SK-N-SH treated with all-trans-retinoic acid at 6 μM for 48 hours (cell line): ENCODE data around the gene DEFB114.

Experiments used
- ATAC-seq: fragments of 200-7000 bp; cut with Tn5 transposase; 3 replicates; pipeline ENCODE4 v1.9.1; 2020; ENCODE audit warnings: mild to moderate bottlenecking, moderate library complexity
- ARNTL ChIP-seq: fragments of 450-650 bp; formaldehyde crosslinking; IDR thresholded peaks from 2 replicates; pipeline ENCODE4 v1.5.0; 2020; ENCODE audit warnings: low read depth, mild to moderate bottlenecking, moderate library complexity, borderline replicate concordance
- CSDC2 ChIP-seq: fragments of 250-450 bp; sonication (Bioruptor Pico); IDR thresholded peaks from 2 replicates; pipeline ENCODE4 v1.5.0; 2020; ENCODE audit warnings: mild to moderate bottlenecking, moderate library complexity
- GLIS3 ChIP-seq: fragments of 250-450 bp; sonication (Bioruptor Pico); IDR thresholded peaks from 2 replicates; pipeline ENCODE4 v1.5.0; 2020; ENCODE audit warnings: mild to moderate bottlenecking, moderate library complexity
- ISL1 ChIP-seq: fragments of 250-450 bp; sonication (Bioruptor Pico); IDR thresholded peaks from 2 replicates; pipeline ENCODE4 v2.1.2; 2022; ENCODE audit warnings: mild to moderate bottlenecking, moderate library complexity
- PATZ1 ChIP-seq: fragments of 250-450 bp; sonication (Bioruptor Pico); IDR thresholded peaks from 2 replicates; pipeline ENCODE4 v1.8.0; 2020; ENCODE audit warnings: mild to moderate bottlenecking, moderate library complexity, borderline replicate concordance
- PPARA ChIP-seq: fragments of 250-450 bp; sonication (Bioruptor Pico); IDR thresholded peaks from 2 replicates; pipeline ENCODE4 v1.5.0; 2020; ENCODE audit warnings: mild to moderate bottlenecking, borderline replicate concordance
- SNAI2 ChIP-seq: fragments of 250-450 bp; sonication (Bioruptor Pico); IDR thresholded peaks from 2 replicates; pipeline ENCODE4 v1.5.0; 2020; ENCODE audit warnings: mild to moderate bottlenecking, moderate library complexity
- TCF4 ChIP-seq: fragments of 250-450 bp; sonication (Bioruptor Pico); IDR thresholded peaks from 2 replicates; pipeline ENCODE4 v1.8.0; 2021; ENCODE audit warnings: mild to moderate bottlenecking, moderate library complexity, borderline replicate concordance
- TOX ChIP-seq: fragments of 250-450 bp; sonication (Bioruptor Pico); IDR thresholded peaks from 2 replicates; pipeline ENCODE4 v1.8.0; 2021; ENCODE audit warnings: mild to moderate bottlenecking, moderate library complexity, borderline replicate concordance
- TSHZ2 ChIP-seq: fragments of 250-450 bp; sonication (Bioruptor Pico); IDR thresholded peaks from 2 replicates; pipeline ENCODE4 v1.5.0; 2020; ENCODE audit warnings: mild to moderate bottlenecking, moderate library complexity
- ZFP30 ChIP-seq: fragments of 450-650 bp; formaldehyde crosslinking; IDR thresholded peaks from 2 replicates; pipeline ENCODE4 v1.5.0; 2022; ENCODE audit warnings: mild to moderate bottlenecking, moderate library complexity
- ZNF565 ChIP-seq: fragments of 450-650 bp; formaldehyde crosslinking; conservative IDR thresholded peaks from 2 replicates; pipeline ENCODE4 v1.5.0; 2020; ENCODE audit warnings: low read depth, mild to moderate bottlenecking, moderate library complexity
- ZNF70 ChIP-seq: fragments of 450-650 bp; formaldehyde crosslinking; IDR thresholded peaks from 2 replicates; pipeline ENCODE4 v1.5.0; 2020; ENCODE audit warnings: mild to moderate bottlenecking, moderate library complexity
- ZNF8 ChIP-seq: fragments of 450-650 bp; formaldehyde crosslinking; IDR thresholded peaks from 2 replicates; pipeline ENCODE4 v1.5.0; 2020; ENCODE audit warnings: mild to moderate bottlenecking, moderate library complexity
- TF ChIP-seq, protein P1 (sequence below): fragments of 250-450 bp; sonication (Bioruptor Pico); IDR thresholded peaks from 2 replicates; pipeline ENCODE4 v1.5.1; 2021; ENCODE audit warnings: mild to moderate bottlenecking, moderate library complexity
- TF ChIP-seq, protein P2 (sequence below): fragments of 250-450 bp; sonication (Bioruptor Pico); IDR thresholded peaks from 2 replicates; pipeline ENCODE4 v1.5.1; 2020; ENCODE audit warnings: low read depth, mild to moderate bottlenecking, moderate library complexity

The DEFB114 gene

DNA sequence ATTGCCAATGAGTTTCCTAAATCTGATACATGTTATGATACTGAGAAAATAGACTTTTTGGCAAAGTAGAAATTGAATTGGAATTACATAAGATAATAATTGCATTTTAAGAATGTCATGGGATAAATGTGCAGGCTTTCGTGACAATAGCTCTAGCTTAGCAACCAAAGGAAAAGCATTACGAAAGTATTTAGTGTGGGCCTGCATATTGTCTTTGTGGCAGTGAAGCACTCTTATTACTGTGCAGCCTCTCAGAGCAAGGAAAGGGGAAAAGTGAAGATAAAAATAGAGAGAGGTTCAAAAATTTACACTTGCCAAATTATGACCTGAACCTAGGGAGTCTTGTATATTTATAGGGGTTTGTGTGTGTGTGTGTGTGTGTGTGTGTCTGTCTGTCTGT lies 18.1 kb upstream of the DEFB114 start:
- TF ChIP-seq ZNF8 (CRISPR knock-in tag): no peak
- TF ChIP-seq, all 23 proteins: peak for 0
- ATAC-seq: no peak

DNA sequence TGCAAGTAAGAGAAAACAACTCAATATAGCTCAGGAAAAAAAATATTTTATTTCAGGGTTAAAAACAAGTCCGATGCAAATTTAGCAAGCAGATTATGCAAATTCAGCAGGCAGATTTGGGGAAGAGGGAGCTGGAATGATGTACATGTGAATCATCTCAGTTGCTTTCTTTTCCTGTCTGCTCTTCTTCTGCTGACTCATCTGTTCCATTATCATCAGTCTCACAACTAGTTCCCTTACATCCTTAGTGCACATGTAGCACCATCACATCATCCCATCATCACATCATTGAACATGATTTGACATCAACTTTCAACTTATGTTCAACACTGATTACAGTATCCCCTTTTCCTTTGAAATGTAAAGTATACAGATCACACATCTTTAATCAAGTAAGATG lies 16.9 kb upstream of the DEFB114 start:
- ATAC-seq: no peak
- TF ChIP-seq TSHZ2 (CRISPR knock-in tag): no peak
- no peak for TF ChIP-seq PPARA (CRISPR knock-in tag)
- TF ChIP-seq, protein P1, sequence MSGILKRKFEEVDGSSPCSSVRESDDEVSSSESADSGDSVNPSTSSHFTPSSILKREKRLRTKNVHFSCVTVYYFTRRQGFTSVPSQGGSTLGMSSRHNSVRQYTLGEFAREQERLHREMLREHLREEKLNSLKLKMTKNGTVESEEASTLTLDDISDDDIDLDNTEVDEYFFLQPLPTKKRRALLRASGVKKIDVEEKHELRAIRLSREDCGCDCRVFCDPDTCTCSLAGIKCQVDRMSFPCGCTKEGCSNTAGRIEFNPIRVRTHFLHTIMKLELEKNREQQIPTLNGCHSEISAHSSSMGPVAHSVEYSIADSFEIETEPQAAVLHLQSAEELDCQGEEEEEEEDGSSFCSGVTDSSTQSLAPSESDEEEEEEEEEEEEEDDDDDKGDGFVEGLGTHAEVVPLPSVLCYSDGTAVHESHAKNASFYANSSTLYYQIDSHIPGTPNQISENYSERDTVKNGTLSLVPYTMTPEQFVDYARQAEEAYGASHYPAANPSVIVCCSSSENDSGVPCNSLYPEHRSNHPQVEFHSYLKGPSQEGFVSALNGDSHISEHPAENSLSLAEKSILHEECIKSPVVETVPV (CRISPR knock-in tag): no peak
- no peak for TF ChIP-seq PATZ1 (CRISPR knock-in tag)
- TF ChIP-seq ZNF8 (CRISPR knock-in tag): no peak
- TF ChIP-seq GLIS3 (CRISPR knock-in tag): no peak
- TF ChIP-seq SNAI2: no peak

- ATAC-seq: no peak
- no peak for TF ChIP-seq ZNF565 (CRISPR knock-in tag)
- TF ChIP-seq ARNTL (CRISPR knock-in tag): no peak
- no peak for TF ChIP-seq TOX (CRISPR knock-in tag)
- no peak for TF ChIP-seq ZNF70
- TF ChIP-seq CSDC2 (CRISPR knock-in tag): no peak
- no peak for TF ChIP-seq ZFP30 (CRISPR knock-in tag)
These were observed 15.6 kb upstream of the DEFB114 start for GRCh38 chr6:49979584-49979983.

DNA sequence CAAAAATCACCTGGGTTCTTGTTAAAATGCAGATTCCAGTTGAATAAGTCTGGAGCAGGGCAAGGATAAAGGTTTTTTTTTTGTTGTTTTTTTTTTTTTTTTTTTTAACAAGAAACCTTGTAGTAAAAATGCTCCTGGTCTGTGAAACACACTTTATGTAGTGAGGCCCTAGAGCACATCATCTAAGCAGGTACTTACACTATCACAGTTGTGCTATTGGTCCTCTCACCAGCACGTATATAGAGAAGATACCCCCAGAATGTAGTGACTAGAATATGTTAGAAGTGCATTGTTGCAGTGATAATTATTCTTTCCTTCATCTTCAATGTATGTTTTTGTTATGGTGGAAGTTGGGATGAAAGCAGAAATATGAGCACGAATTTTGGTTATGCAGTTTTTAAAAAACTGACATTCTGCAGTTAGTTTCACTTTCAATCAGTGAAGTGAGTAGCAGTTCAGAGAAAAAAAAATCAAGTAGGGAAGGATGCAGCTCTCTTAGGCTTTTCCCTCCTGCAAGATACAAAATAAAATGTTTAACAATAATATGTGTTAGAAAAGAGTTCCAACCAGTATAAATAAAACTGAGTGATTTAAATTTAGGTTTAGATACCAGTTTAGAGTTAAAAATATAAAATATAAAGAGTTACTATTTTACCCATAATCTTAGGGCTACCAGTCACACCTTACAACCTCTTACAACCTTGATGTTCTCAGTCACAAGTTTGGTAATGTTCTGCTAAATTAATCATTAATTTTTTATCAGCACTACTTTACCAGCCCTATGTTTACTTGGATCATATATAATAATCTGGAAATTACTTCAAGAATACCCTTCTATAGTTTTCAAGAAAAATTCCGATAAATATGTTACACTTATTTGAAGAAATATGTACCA lies 14.6 kb upstream of the DEFB114 start:
- TF ChIP-seq, protein P1 (CRISPR knock-in tag): no peak
- TF ChIP-seq GLIS3 (CRISPR knock-in tag) (no peak), ZNF565 (CRISPR knock-in tag) (no peak), TCF4 (CRISPR knock-in tag) (no peak)
- ATAC-seq: peak; percentile 57

- ATAC-seq: no peak
- TF ChIP-seq ZFP30 (CRISPR knock-in tag): no peak
- no peak for TF ChIP-seq PATZ1 (CRISPR knock-in tag)
- TF ChIP-seq, protein P2, sequence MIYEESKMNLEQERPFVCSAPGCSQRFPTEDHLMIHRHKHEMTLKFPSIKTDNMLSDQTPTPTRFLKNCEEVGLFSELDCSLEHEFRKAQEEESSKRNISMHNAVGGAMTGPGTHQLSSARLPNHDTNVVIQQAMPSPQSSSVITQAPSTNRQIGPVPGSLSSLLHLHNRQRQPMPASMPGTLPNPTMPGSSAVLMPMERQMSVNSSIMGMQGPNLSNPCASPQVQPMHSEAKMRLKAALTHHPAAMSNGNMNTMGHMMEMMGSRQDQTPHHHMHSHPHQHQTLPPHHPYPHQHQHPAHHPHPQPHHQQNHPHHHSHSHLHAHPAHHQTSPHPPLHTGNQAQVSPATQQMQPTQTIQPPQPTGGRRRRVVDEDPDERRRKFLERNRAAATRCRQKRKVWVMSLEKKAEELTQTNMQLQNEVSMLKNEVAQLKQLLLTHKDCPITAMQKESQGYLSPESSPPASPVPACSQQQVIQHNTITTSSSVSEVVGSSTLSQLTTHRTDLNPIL: no peak
- TF ChIP-seq, protein P1 (CRISPR knock-in tag): no peak
- TF ChIP-seq ARNTL (CRISPR knock-in tag): no peak
- no peak for TF ChIP-seq TCF4 (CRISPR knock-in tag)
- no peak for TF ChIP-seq ISL1 (CRISPR knock-in tag)
- no peak for TF ChIP-seq CSDC2 (CRISPR knock-in tag)
These were observed 5.6 kb upstream of the DEFB114 start, which contains the start of gene DEFB113 for GRCh38 chr6:49969605-49970004. TSS of gene DEFB113 (minus strand) at chr6:49969625. CDS start at chr6:49969625, 0 bp downstream.
